ENCODE measurements around the gene E2F6. TPM values are rescaled to one million over a fixed set of nuclear protein-coding genes. Genes with fewer than 3 reads are reported as not detected.
A peak's percentile ranks its signal among the peaks of the same experiment; 100 is the strongest.

The E2F6 gene
- total and polyA plus RNA-seq, 2 of the 13 experiments (the other 11 are each of a cell fraction or from before 2014, with no cell fraction given): 27.3 to 36.0 TPM

GRCh38 chr2:11421863-11422490, 44.0 kb downstream of the E2F6 start (continued):
- TF ChIP-seq ARID5B (CRISPR knock-in tag; IDR thresholded peaks at IDR 0.05): peak; percentile 58; the same call in 1 of the 2 replicates
- 0 out of 2 replicates have a peak, but pooled peaks have one; percentile 5 for TF ChIP-seq RAD21 (CRISPR knock-in tag; IDR thresholded peaks at IDR 0.05)
- TF ChIP-seq TSC22D2 (CRISPR knock-in tag; IDR thresholded peaks at IDR 0.05; ENCODE audit: borderline replicate concordance): no peak
- no peak for TF ChIP-seq GABPA (IDR thresholded peaks at IDR 0.05; ENCODE audit: low read depth, low read length)
- TF ChIP-seq GABPA (CRISPR knock-in tag; IDR thresholded peaks at IDR 0.05; ENCODE audit: low read depth): 0 out of 2 replicates have a peak, but pooled peaks have one; percentile 10
- no peak for TF ChIP-seq TBX2 (CRISPR knock-in tag; IDR thresholded peaks at IDR 0.05; ENCODE audit: borderline replicate concordance)
- TF ChIP-seq PHF21A (CRISPR knock-in tag; IDR thresholded peaks at IDR 0.05): peak; percentile 14; the same call in 1 of the 2 replicates
- TF ChIP-seq USF2 (IDR thresholded peaks at IDR 0.05; ENCODE audit: low read depth, low read length): no peak
- TF ChIP-seq USF2 (CRISPR knock-in tag; IDR thresholded peaks at IDR 0.05; ENCODE audit: borderline replicate concordance): no peak
- no peak for TF ChIP-seq CSRNP1 (CRISPR knock-in tag; IDR thresholded peaks at IDR 0.05)
- 0 out of 2 replicates have a peak, but pooled peaks have one; percentile 18 for TF ChIP-seq ZNF800 (CRISPR knock-in tag; IDR thresholded peaks at IDR 0.05)
- peak; percentile 21; the same call in 1 of the 2 replicates for TF ChIP-seq SAP130 (CRISPR knock-in tag; IDR thresholded peaks at IDR 0.05; ENCODE audit: low read depth)
- 0 out of 2 replicates have a peak, but pooled peaks have one; percentile 21 for TF ChIP-seq ELF3 (CRISPR knock-in tag; IDR thresholded peaks at IDR 0.05)
- TF ChIP-seq SALL1 (CRISPR knock-in tag; IDR thresholded peaks at IDR 0.05): peak; percentile 44; the same call in 1 of the 2 replicates
- TF ChIP-seq NR2C2 (CRISPR knock-in tag; IDR thresholded peaks at IDR 0.05; ENCODE audit: borderline replicate concordance): no peak
- TF ChIP-seq GATAD2A (CRISPR knock-in tag; IDR thresholded peaks at IDR 0.05): no peak
- peak; percentile 11 for TF ChIP-seq YY1 (IDR thresholded peaks at IDR 0.05; ENCODE audit: insufficient read depth, insufficient replicate concordance, low read depth, low read length)

Measured in HepG2 (cell line).